Ramos (cell line): Measurements from ENCODE around the gene KCNT2.

Experiments
- in situ Hi-C: fragments of 300-500 bp; cut with MboI; formaldehyde crosslinking; loops from one replicate; pipeline ENCODE4 v1.14.3; 2022; ENCODE audit warnings: low sequenced_read_pairs; ENCODE audit not compliant: unreplicated experiment

KCNT2 gene

DNA sequence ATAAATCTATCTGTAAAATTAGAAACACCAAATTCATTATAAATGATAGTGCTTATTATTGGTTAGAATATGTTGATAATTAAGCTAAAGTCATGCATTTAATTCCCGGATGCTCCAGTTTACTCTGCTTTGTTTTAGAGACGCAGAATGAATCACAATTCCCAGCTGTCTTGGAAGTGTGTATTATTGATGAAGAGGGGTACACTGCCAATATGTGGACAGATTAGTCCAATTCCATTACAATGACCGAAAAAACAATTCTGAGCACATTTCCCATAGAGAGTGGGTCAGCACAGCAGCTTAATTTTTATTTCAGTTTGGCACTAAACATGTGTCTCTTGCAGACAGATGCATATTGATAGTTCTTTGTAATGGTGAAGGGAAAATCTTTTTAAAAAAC lies 146.7 kb downstream of the KCNT2 start:
- in situ Hi-C loops: no loop called here

DNA sequence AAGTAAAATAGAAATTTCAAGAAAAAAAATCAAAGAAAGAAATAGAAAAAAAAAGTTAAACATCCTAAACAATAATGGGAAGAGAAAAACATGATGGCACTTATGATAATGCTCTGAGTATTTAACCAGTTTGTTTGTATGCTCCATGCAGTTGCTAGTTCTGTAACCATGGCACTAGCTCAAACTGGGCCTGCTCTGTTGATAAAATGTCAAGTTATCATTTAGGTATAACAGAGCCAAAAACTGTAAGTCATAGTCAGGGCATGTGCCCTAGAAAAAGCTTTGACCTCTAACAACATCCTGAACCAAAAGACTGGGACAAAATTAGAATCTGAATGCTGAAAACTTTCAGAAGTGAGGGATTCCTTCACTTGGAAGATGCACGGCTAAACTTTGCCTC lies 148.9 kb downstream of the KCNT2 start:
- in situ Hi-C loops: no loop called here

DNA sequence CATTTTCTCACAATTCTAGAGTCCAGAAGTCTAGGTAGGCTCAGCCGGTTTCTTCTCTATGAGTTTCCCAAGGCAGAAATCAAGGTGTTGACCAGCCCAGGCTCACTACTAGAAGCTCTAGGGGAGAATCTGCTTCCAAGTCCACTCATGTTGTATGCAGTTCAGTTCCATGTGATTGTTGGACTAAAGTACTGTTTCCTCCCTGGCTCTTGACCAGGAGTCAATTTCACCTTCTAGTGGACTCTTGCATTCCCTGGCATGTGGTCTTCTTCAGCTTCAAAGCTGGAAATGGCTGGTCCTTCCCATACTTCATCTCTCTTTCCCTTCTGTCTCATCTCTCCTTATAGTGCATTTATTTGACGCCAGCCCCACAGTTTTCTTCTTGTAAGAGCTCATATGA lies 153.4 kb downstream of the KCNT2 start:
- in situ Hi-C loops: no loop called here

DNA sequence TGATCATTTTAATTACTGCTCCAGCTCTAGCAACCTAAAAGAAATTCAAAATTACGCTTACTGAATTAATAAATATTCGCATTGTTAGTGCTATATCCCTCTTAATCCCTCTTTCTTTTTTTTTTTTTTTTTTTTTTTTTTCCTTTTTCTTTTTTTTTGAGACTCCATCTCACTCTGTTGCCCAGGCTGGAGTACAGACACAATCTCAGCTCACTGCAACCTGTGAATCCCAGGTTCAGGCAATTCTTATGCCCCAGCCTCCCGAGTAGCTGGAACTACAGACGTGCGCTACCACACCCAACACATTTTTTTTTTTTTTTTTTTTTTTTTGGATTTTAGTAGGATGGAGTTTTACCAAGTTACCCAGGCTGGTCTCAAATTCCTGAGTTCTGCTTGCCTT lies 157.1 kb downstream of the KCNT2 start:
- in situ Hi-C loops: no loop called here

DNA sequence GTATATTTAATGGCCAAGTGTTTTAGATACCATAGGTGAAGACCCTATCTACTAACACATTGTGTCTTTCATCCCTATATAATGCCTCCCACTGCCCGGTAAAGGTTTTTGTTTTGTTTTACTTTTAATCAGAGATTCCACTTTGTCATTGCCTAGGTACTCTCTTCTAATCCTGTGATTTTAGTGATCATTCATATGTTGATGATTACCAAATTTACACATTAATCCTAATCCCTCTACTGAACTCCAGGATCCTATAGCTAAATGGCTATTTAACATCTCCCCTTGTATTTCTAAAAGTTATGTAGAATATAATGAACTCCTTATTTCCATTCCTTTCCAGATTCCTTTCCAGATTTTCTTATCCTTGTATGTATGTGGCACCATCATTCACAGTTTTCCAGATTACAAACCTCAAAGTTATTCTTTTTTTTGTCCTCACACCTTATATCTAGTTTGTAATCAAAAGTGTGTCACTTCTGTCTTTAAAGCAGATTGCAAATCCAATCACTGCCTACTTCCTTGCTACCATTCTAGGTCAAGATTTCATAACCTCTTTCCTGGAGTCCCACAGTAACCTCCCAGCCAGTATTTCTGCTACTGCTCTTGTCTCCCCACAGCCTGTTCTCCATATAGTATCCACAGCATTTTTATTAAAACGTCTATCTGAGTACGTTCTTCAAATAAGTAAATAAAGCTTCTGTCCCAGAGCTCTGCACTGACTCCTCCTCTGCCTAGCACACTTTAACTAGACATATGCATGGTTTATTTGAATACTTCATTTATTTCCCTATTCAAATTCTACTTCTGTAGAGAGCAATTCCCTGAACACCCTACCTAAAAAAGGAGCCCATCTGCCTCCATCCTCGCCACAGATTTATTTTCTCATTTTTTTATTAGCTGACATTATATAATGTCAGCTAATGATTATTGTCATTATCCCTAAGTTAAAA lies 157.8 kb downstream of the KCNT2 start:
- in situ Hi-C loops: no loop called here

DNA sequence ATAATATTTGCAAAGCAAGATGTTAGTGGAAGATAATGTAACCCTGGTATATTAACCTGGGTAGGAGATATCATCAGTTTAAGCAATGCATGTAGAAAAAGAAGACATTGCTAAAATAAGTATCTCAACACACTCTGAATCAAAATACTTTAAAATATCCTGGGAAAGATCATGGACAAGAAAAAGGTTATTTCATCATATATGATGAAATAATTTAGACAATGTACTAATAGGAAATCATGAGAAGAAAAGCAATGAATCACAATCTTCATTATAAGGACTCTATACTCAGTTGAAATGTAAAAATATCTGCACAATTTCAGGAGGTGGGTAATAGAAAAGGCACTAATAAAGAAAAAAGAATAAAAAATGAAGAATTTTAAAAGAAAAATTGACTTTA lies 158.8 kb downstream of the KCNT2 start:
- in situ Hi-C loops: no loop called here

DNA sequence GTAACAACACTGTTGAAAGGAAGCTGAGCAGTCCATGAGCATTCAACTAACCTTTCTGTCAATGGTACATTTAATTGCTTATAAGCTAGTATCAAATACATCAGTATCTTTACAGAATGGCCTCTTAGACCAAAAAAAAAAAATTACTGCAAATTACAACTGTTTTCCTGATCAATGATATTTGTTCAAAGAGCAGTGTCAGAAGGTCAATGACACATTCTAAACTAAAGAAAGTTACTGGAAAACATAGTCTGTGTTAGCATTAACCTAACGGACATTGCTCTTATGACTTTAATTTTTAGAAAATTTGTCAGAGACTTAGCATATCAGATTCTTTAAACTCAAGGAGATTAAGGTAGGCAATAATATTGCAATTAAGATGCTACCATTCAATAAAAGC lies 162.5 kb downstream of the KCNT2 start:
- in situ Hi-C loops: no loop called here

DNA sequence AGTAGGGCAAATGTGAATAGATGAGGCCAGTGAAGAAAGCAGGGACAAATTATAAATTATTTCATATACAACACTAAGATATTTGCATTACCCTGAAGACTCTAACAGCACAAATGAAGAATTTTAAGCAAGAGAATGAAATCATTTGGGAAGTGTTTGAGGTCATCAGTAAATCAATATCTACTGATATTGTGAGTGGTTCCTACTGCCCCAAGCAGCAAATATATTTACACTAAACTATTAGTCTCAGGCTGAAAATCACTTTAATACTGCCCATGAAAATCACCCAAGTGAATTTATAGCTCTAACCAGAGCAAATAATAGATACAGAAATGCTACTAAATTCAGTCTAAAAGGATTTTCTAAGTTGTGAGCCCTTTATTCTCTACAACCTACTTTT lies 163.6 kb downstream of the KCNT2 start:
- in situ Hi-C loops: no loop called here

DNA sequence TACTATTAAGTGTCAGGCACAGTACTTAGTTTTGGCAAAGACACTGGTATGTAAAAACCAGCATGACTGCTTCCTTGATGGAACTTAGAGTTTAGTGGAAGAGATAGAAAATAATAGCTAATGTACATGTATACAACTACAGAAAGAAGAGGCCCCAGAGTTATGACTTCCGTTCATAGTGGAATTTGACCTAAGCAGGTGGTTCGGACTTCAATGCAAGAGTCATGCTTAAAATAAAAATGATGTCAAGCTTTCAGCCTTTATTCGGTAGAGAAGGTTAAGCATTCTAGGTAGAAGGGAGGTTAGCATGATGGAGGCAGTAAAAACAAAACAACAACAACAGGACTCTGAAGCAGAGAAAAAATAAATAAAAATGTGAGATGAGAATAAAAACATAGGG lies 165.9 kb downstream of the KCNT2 start:
- in situ Hi-C loops: no loop called here

DNA sequence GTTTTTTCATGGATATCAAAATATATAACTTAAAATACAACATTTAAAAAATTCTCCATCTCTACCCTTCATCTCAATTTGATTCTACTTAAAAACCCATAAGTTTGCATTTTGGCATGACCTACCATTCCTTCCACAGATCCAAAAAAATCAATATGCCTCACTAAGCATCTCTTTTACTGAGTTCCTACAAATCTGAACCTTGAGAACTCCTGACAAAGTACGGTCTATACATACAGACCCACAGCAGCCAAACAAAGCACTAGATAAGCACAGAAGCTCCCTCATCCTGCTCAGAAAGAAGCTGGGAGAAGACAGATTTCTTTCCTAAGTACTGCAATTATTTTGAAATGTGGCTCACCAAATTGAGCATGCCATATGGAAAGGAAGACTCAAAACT lies 167.5 kb downstream of the KCNT2 start:
- in situ Hi-C loops: no loop called here

DNA sequence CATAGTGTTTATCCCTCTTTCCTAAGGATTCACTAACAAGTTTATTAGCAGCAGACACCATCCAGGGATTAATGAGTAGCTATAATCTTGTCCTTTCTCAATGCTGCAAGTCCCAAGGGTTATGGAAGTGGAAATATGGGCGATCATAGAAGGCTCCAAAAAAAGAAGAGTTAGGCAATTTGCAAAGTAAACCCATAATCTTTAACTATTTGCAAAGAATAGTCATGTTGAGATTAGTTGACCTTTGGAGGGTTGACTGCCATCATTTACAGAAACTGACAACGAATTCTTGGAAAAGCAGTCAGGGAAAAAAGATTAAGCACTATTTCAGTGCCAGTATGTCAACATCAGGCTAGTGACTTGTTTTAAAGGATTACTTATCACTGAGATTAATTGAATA lies 169.9 kb downstream of the KCNT2 start:
- in situ Hi-C loops: no loop called here

DNA sequence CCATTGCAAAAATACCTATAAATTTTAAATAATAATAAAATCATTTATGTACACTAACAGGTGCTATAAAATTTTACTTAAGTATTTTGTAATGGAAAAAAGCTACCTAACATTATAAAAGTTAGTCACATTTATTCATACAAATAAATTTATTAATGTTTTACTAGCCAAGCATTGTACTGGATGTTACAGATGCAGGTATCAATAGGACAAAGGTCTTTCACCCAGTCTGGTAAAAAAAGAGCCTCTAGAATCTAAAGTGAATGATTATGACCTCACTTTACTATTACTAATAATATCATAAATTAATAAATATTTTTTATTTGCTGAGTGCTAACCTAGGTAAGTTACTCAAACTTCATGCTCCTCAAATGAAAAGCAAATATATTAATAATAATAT lies 170.6 kb downstream of the KCNT2 start:
- in situ Hi-C loops: no loop called here

DNA sequence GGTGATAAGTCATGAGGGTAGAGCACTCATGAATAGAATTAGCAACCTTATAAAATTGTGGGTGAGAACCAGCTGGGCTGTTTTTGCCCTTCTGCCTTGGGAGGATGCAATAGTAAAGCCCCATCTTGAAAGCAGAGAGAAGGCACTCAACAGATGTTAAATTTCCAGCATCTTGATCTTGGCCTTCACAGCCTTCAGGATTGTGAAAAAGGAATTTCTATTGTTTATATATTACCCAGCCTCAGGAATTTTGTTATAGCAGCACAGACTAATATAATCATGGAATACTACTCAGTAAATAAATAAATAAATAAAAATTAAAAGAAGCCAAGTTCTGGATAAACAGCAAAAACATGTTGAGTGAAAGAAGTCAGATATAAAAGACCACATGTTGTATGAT lies 175.2 kb downstream of the KCNT2 start:
- in situ Hi-C loops: no loop called here

DNA sequence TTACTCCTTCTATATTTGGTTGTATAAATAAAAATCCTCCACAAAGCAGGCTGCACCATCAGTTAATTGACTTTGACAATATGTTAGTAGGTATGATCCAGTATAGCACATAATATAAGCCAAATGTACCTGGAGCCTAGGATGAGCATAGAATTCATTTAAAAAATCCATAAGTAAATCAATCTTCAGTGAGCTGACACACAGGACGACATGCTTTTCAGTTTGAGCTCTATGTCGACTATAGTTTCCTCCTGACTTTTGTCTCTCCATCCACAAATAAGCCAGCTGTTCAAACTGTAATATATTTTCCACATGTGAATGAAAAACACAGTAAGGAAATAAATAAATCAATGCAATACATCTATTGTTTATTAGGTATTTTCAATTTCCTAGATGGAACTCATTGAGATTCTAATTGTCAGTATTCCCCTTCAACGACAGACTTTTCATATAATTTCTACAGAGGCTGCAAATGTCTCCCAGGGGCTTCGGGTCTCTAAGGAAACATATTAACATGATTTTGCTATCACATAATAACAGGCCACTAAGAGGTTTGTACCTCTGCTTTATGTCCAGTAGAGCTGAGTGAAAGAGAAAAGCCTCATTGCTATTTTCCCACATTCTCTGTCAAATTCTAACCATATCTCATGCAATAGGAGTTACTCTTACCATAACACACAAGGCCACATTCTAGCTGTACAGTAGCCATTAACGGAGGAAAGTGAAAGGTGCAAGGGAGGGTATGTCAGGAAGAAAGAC lies 180.1 kb downstream of the KCNT2 start:
- in situ Hi-C loops: no loop called here

DNA sequence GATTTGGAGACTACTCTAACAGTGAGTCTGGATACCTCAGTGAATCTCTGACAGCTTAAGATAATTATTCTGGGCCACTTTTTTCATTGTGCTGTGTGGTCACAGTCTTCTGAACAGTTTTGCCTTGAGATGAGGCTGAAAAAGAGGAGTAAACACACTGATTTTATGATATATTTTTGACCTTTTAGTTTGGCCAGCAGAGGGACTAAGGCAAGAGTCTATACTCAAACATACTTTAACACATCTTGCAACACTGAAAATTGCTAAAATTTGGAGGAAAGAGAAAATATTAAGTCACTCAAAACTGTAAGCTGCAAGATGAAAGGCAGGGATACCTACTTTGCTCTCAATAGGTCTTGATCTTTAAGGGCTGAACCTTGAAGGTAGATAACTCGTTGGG lies 182.7 kb downstream of the KCNT2 start:
- in situ Hi-C loops: no loop called here

DNA sequence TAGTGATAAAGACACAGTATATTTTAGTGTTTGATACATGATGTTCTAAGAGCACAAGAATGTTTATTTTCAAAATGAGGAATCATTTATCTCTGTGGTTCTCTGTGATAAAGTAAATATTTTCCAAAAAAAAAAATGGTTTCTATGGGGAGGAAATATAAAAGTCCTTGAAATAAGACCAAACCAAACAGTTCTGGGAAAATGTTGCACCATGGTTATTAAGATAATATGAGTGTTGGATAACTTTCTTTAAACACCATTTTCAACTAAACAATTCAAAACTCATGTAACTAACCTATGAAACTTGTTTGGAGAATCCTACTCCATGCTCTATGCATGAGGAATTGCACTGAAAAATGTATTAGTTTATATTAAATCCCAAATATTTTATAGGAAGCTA lies 184.6 kb downstream of the KCNT2 start:
- in situ Hi-C loops: no loop called here

DNA sequence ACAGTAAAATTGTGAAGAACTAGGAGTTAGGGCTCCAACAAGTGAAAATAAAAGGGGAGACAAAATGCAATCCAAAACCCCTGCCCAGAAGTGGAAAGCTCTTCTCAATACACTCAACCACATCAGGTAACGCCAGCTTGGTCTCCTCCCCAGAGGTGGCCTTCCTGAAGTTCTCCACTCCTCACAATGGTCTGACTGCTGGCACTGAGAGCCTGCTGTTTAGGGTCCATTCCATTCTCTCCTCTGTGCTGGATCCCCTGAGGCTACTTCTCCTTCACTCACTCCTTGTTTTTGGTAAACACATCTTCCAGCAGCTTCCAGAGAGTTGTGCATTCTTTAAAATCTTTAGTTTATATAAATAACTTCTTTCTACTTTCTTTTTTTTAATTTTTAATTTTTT lies 189.5 kb downstream of the KCNT2 start:
- in situ Hi-C loops: no loop called here

DNA sequence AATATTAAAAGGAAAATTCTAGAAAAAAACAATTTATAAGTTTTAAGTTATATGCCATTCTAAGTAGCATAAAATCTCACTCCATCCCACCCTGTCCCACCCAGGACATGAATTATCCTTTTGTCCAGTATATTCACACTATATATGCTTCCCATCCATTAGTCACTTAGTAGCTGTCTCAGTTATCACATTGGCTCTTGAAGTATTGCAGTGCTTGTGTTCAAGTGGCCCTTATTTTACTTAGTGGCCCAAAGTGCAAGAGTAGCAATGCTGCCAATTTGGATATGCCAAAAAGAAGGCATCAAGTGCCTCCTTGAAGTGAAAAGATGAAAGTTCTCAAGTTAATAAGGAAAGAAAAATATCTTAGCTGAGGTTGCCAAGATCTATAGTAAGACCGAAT lies 192.3 kb downstream of the KCNT2 start:
- in situ Hi-C loops: no loop called here

DNA sequence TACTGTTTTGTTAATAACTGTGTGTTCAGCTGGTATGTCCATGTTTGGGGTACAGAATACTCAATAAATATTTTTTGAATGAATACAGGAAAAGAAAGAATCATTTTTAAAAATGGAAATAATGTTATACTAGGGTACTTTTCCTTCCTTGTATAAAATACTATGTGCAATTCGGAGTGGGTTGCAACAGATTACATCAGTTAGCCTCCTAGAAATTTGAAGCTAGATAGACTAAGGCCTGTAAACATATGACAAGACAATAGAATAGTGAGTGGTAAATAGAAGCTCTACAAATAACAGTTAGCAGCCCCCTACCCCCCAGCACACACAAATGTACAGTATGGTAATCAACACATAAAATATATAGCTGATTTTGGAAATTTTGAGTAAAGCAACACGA lies 195.9 kb downstream of the KCNT2 start:
- in situ Hi-C loops: no loop called here

DNA sequence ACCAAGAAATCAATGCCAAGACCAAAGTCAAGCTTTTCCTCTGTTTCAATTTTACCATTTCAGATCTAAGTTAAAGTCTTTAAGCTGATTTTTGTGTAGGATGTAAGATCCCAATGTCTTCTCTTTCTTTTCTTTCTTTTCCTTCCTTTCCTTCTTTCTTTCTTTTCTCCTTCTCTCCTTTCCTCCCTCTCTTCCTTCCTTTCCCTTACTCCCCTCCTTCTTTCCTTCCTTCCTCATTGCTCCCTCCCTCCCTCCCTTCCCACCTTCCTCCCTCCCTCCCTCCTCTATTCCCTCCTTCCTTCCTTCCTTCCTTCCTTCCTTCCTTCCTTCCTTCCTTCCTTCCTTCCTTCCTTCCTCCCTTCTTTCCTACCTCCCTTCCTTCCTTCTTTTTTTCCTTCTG lies 197.5 kb downstream of the KCNT2 start:
- in situ Hi-C loops: no loop called here

DNA sequence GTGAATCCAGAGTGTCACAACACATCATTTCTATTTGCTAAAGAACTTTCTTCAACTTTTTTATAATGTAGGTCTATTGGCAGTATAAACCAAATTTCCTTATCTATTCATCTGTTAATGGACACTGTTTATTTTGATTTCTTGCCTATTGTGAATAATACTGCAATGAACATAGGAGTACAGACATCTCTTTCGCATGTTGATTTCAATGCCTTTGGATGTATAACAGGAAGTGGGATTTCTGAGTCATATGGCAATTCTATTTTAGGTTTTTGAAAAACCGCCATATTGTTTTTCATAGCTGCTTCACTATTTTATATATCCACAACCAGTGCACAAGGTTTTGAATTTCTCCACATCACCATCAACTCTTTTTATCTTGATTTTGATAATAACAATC lies 198.7 kb downstream of the KCNT2 start:
- in situ Hi-C loops: no loop called here
